ENCODE measurements around the gene CTTN. TPM values are rescaled to one million over a fixed set of nuclear protein-coding genes. Genes with fewer than 3 reads are reported as not detected.
"Not testable (repeated sequence)": the region's sequence is repeated elsewhere in the genome, so short reads cannot be mapped to it uniquely, and the experiment has no call there.

Gene CTTN
- total RNA-seq, 2 experiments from 2014 or later: 5.0 to 9.3 TPM

DNA sequence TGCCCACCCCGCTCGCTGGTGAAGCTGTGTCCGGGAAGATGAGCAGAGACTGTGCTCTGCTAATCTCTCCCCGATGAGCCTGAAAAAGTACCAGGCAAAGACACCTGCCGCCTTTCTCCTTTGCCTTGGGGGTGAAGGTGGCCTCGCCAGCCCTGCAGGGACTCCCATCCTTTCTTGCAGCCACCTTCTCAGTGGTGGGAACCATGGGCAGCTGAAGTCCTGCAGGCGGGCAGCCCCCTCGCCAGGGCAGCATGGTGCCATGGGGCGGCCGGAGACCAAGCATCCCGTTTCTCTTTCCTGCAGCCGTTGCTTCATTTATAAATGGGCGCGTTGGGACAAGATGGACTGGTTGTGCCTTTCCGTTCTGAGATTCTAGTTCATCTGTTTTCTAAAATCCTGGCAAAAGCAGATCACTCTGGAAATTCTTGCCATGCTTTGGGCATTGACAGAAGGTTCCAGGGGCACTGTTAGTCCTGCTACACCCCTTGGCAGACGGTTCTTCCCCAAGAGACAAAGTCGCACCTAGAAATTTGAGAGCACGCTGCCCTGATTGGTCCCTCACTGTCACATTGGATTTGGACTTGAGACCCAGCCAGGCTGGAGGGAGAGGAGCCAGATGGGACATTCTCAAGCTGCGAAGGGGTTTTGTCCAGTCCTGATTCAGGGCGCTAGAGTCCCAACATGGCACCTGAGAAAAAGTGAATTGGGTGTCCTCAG is 7.5 kb downstream of the CTTN start:
- H3K79me2 ChIP-seq (ENCODE audit: insufficient read depth, low read depth, low read length): no peaks in the 10 kb centered on the region
- no peaks in the 10 kb centered on the region for H3K9me2 ChIP-seq (ENCODE audit: insufficient read depth, low read length)
- TF ChIP-seq, protein P1, sequence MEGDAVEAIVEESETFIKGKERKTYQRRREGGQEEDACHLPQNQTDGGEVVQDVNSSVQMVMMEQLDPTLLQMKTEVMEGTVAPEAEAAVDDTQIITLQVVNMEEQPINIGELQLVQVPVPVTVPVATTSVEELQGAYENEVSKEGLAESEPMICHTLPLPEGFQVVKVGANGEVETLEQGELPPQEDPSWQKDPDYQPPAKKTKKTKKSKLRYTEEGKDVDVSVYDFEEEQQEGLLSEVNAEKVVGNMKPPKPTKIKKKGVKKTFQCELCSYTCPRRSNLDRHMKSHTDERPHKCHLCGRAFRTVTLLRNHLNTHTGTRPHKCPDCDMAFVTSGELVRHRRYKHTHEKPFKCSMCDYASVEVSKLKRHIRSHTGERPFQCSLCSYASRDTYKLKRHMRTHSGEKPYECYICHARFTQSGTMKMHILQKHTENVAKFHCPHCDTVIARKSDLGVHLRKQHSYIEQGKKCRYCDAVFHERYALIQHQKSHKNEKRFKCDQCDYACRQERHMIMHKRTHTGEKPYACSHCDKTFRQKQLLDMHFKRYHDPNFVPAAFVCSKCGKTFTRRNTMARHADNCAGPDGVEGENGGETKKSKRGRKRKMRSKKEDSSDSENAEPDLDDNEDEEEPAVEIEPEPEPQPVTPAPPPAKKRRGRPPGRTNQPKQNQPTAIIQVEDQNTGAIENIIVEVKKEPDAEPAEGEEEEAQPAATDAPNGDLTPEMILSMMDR (conservative IDR thresholded peaks at IDR 0.05; ENCODE audit: low read length): no peak
- TF ChIP-seq EZH2phosphoT487 (IDR thresholded peaks at IDR 0.05; ENCODE audit: borderline replicate concordance, low read depth, low read length): no peak
- H3K36me3 ChIP-seq (ENCODE audit: insufficient read depth, low read length): no peaks in the 10 kb centered on the region
- ChIA-PET POLR2A (no interaction called here), CTCF (ENCODE audit: unreplicated experiment) (no interaction called here)
- H3K4me3 ChIP-seq (ENCODE audit: low read depth, low read length, poor library complexity, severe bottlenecking): no peak overlapping the region
- no peak overlapping the region for H3K27ac ChIP-seq (ENCODE audit: low read depth, low read length, poor library complexity, severe bottlenecking)
- DNase-seq (ENCODE audit: low spot score): no peak
- no peaks in the 10 kb centered on the region for H3K4me1 ChIP-seq (ENCODE audit: insufficient read depth, low read length, poor library complexity, severe bottlenecking)
- no TSS peak for BruUV-seq (replicated peaks)
- H2AFZ ChIP-seq (ENCODE audit: low read length): no peak overlapping the region
- intact Hi-C loops (cut with micrococcal nuclease; ENCODE audit: unreplicated experiment): no loop called here
- H3K9me3 ChIP-seq (ENCODE audit: low read length): no peaks in the 10 kb centered on the region
- no peaks in the 10 kb centered on the region; the same call in 1 of the 2 replicates for H4K20me1 ChIP-seq (ENCODE audit: insufficient read depth, low read length)
- H3K4me2 ChIP-seq (ENCODE audit: low read length): no peak overlapping the region

DNA sequence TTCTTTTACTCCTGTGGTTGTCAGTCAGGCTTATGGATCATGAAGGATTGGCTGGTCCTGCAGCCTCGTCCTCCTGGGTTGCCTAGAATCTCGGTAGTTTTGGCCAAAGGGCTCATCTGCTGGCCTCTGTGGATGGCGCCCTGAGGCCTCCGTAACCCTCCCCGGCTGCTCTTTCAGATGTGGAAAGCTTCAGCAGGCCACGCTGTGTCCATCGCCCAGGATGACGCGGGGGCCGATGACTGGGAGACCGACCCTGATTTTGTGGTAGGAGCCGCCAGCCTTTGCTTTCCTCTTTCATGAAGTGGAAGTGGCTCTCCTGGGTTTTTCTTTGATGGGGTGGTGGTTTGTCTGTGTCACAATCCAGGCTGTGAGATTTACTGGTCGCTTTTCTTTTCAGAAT is 8.8 kb downstream of the CTTN start:
- CTCF ChIA-PET (ENCODE audit: unreplicated experiment): no interaction called here

DNA sequence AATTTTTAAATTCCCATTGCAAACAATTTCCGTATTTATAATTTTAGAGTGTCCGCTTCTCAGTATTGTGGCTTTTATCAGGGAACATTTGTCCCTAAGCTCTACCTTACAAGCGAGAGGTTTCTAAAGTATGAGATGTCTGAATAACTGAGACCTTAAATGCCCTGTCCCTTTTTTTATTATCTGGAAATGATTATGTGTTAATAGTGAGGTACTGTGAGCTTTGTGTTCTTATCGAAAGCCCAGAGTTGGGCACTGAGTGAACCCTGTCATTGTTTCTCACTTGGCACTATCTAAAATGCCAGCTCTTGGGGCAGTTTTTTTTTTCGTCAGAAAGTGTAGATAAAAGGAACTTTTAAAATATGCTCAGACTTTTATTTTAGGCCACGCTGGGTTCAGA is 9.5 kb downstream of the CTTN start:
- no TSS peak for BruUV-seq (replicated peaks)
- intact Hi-C loops (cut with micrococcal nuclease; ENCODE audit: unreplicated experiment): no loop called here
- no peak for DNase-seq (ENCODE audit: low spot score)
- no peak overlapping the region for H2AFZ ChIP-seq (ENCODE audit: low read length)
- TF ChIP-seq, protein P1 (conservative IDR thresholded peaks at IDR 0.05; ENCODE audit: low read length): no peak
- TF ChIP-seq EZH2phosphoT487 (IDR thresholded peaks at IDR 0.05; ENCODE audit: borderline replicate concordance, low read depth, low read length): no peak
- no peaks in the 10 kb centered on the region for H3K79me2 ChIP-seq (ENCODE audit: insufficient read depth, low read depth, low read length)
- H3K4me3 ChIP-seq (ENCODE audit: low read depth, low read length, poor library complexity, severe bottlenecking): no peak overlapping the region
- no peaks in the 10 kb centered on the region for H3K36me3 ChIP-seq (ENCODE audit: insufficient read depth, low read length)
- no peaks in the 10 kb centered on the region for H3K9me3 ChIP-seq (ENCODE audit: low read length)
- H4K20me1 ChIP-seq (ENCODE audit: insufficient read depth, low read length): no peaks in the 10 kb centered on the region; the same call in 1 of the 2 replicates
- H3K4me2 ChIP-seq (ENCODE audit: low read length): no peak overlapping the region
- no peaks in the 10 kb centered on the region for H3K4me1 ChIP-seq (ENCODE audit: insufficient read depth, low read length, poor library complexity, severe bottlenecking)
- H3K9me2 ChIP-seq (ENCODE audit: insufficient read depth, low read length): no peaks in the 10 kb centered on the region
- ChIA-PET POLR2A (no interaction called here), CTCF (ENCODE audit: unreplicated experiment) (no interaction called here)
- H3K27ac ChIP-seq (ENCODE audit: low read depth, low read length, poor library complexity, severe bottlenecking): no peak overlapping the region

More for the DNA sequence above, 8.8 kb downstream of the CTTN start:
- H3K9me3 ChIP-seq (ENCODE audit: low read length): no peaks in the 10 kb centered on the region
- no peak for DNase-seq (ENCODE audit: low spot score)
- no peak overlapping the region for H3K4me3 ChIP-seq (ENCODE audit: low read depth, low read length, poor library complexity, severe bottlenecking)
- no peaks in the 10 kb centered on the region for H3K9me2 ChIP-seq (ENCODE audit: insufficient read depth, low read length)
- intact Hi-C loops (cut with micrococcal nuclease; ENCODE audit: unreplicated experiment): no loop called here
- BruUV-seq (replicated peaks): no TSS peak
- no peaks in the 10 kb centered on the region; the same call in 1 of the 2 replicates for H4K20me1 ChIP-seq (ENCODE audit: insufficient read depth, low read length)
- POLR2A ChIA-PET: no interaction called here
- no peak overlapping the region for H2AFZ ChIP-seq (ENCODE audit: low read length)
- no peaks in the 10 kb centered on the region for H3K36me3 ChIP-seq (ENCODE audit: insufficient read depth, low read length)
- H3K4me1 ChIP-seq (ENCODE audit: insufficient read depth, low read length, poor library complexity, severe bottlenecking): no peaks in the 10 kb centered on the region
- no peak overlapping the region for H3K27ac ChIP-seq (ENCODE audit: low read depth, low read length, poor library complexity, severe bottlenecking)
- H3K79me2 ChIP-seq (ENCODE audit: insufficient read depth, low read depth, low read length): no peaks in the 10 kb centered on the region
- H3K4me2 ChIP-seq (ENCODE audit: low read length): no peak overlapping the region
- no peak for TF ChIP-seq EZH2phosphoT487 (IDR thresholded peaks at IDR 0.05; ENCODE audit: borderline replicate concordance, low read depth, low read length)
- TF ChIP-seq, protein P1 (conservative IDR thresholded peaks at IDR 0.05; ENCODE audit: low read length): no peak

DNA sequence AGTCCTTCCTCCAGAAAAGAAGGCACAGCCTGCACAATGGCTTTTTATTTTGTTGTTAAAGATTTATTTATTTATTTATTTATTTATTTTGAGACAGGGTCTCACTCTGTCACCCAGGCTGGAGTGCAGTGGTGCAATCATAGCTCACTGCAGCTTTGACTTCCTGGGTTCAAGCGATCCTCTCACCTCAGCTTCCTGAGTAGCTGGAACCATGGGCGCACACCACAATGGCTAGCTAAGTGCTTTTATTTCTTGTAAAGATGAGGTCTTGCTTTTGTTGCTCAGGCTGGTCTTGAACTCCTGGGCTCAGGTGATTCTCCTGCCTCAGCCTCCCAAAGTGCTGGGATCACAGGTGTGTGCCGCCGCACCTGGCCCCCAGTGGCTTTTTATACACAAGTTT is 10.0 kb downstream of the CTTN start:
- H3K9me3 ChIP-seq (ENCODE audit: low read length); H3K9me2 ChIP-seq (ENCODE audit: insufficient read depth, low read length); H3K27ac ChIP-seq (ENCODE audit: low read depth, low read length, poor library complexity, severe bottlenecking); H3K4me2 ChIP-seq (ENCODE audit: low read length); CTCF ChIA-PET (ENCODE audit: unreplicated experiment); BruUV-seq (replicated peaks); H3K36me3 ChIP-seq (ENCODE audit: insufficient read depth, low read length); intact Hi-C loops (cut with micrococcal nuclease; ENCODE audit: unreplicated experiment); H2AFZ ChIP-seq (ENCODE audit: low read length); DNase-seq (ENCODE audit: low spot score); H3K79me2 ChIP-seq (ENCODE audit: insufficient read depth, low read depth, low read length); H3K4me3 ChIP-seq (ENCODE audit: low read depth, low read length, poor library complexity, severe bottlenecking); H4K20me1 ChIP-seq (ENCODE audit: insufficient read depth, low read length); H3K4me1 ChIP-seq (ENCODE audit: insufficient read depth, low read length, poor library complexity, severe bottlenecking); POLR2A ChIA-PET: not testable (repeated sequence)
